DND-41 (cell line): ENCODE results near the gene EEF1A1.

Experiments
- CTCF ChIP-seq: IDR thresholded peaks from 2 replicates; pipeline ENCODE4 v1.5.1; 2012; ENCODE audit warnings: borderline replicate concordance, low read length, moderate library complexity, mild to moderate bottlenecking; ENCODE audit not compliant: poor library complexity, severe bottlenecking; ENCODE audit errors: extremely low read depth
- EZH2 ChIP-seq: IDR thresholded peaks from 3 replicates; pipeline ENCODE4 v1.6.1; 2012; ENCODE audit warnings: borderline replicate concordance, low read depth, mild to moderate bottlenecking, moderate library complexity, low read length, inconsistent platforms; ENCODE audit not compliant: severe bottlenecking

GRCh38 chr6:73542891-73543290 is 22.1 kb upstream of the EEF1A1 start:
- TF ChIP-seq EZH2 (no peak), CTCF (no peak)
